MM.1S (cell line): ENCODE data around the gene INTS2.

Experiments
- CTCF ChIP-seq: fragments of 300-600 bp; sonication (generic); IDR thresholded peaks from 2 replicates; pipeline ENCODE4 v1.5.1; 2016; ENCODE audit warnings: antibody characterized with exemption, low read length, mixed read lengths
- EZH2 ChIP-seq: fragments of 300-600 bp; sonication (generic); optimal IDR thresholded peaks from 2 replicates; pipeline ENCODE3; 2017; ENCODE audit warnings: low read depth, mild to moderate bottlenecking, antibody characterized with exemption, low read length, mixed read lengths
- EZH2phosphoT487 ChIP-seq: fragments of 300-600 bp; sonication (generic); IDR thresholded peaks from 2 replicates; pipeline ENCODE4 v1.6.1; 2018; ENCODE audit warnings: antibody characterized with exemption, low read length

DNA sequence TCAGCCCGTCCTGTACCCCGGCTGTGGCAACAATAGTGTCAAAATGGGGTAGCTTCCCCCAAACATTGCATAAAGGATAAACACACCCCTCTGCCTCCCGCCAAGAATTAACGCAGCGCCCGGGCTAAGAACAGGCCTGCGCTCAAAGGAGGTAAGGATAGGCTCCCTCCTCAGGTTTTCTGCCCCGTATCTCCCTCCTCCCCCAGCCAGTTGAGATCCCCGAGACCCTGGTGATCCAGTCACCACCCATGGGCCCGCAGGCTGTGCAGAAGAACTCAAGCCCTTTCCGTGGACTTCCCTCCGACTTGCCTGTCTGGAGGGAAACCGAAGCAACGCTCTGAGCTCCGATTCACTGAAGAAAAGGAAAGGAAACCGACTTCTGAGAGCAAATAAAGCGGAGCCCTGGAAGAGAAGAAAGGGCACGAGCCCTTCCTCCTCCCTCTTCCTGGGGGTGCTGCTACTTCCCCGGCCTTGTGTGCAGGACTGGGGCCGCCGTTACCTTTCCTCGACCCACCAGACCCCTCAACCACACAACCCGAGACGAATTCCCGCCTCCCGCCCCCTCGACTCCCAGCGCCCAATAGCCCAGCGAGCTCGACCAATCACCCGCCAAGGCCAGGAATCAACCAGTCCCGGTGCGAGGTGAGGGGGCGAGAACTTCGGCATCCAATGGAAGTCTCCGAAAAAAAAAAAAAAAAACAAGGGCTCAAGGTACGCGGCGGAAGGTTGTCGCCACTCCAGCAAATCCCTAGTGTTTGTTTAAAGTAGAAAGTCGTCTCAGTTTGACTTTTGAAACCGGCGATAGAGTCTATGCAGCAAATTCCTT, 64.6 kb downstream of the INTS2 start, which contains the start of gene BRIP1:
- no peak for TF ChIP-seq CTCF
- TF ChIP-seq EZH2, result no peak
- no peak for TF ChIP-seq EZH2phosphoT487
